GM12878 (cell line): ENCODE measurements around the gene THOC3. TPM values are rescaled to one million over a fixed set of nuclear protein-coding genes. Genes with fewer than 3 reads are reported as not detected.
"Not testable (repeated sequence)": the region's sequence is repeated elsewhere in the genome, so short reads cannot be mapped to it uniquely, and the experiment has no call there.

Source experiments
- ATAC-seq: fragments of 200-7000 bp; cut with Tn5 transposase; 3 replicates; pipeline ENCODE4 v1.9.1; 2020; ENCODE audit warnings: mild to moderate bottlenecking, moderate library complexity
- BruUV-seq: library from RNA; stranded (reverse); fragments of 400-500 nt; replicated peaks from 2 replicates; lab custom pipeline; 2021; lab: Mats Ljungman, UMichigan
- CTCF ChIA-PET: fragments of 300-600 bp; sonication (Branson Sonifier 250); formaldehyde crosslinking; extraction: SDS; loops from one replicate; lab custom pipeline; 2021; ENCODE audit warnings: inconsistent platforms; lab: Yijun Ruan, JAX
- POLR2A ChIA-PET: fragments of 350-600 bp; formaldehyde crosslinking; extraction: SDS; loops from one replicate; lab custom pipeline; 2021; ENCODE audit warnings: inconsistent platforms; lab: Charles Lee
- RAD21 ChIA-PET: fragments of 300-600 bp; sonication (Branson Sonifier 250); formaldehyde crosslinking; loops from one replicate; lab custom pipeline; 2023; ENCODE audit warnings: antibody characterized with exemption; ENCODE audit not compliant: unreplicated experiment; lab: Charles Lee
- SMC1A ChIA-PET: fragments of 300-600 bp; sonication (Branson Sonifier 250); formaldehyde crosslinking; loops from one replicate; lab custom pipeline; 2023; ENCODE audit not compliant: unreplicated experiment, uncharacterized antibody; lab: Charles Lee
- DNase-seq: peaks from one replicate; pipeline ENCODE4 v3.0.0-alpha.2; 2011; ENCODE audit warnings: low read depth, low spot score
- FAIRE-seq: peaks from 3 replicates; lab custom pipeline; 2011; peaks lifted over from hg19 to GRCh38; lab: Jason Lieb, UNC
- H2AFZ ChIP-seq: 2 replicates; pipeline ENCODE4 v1.6.0; 2011; ENCODE audit warnings: low read depth, low read length, control low read depth; ENCODE audit not compliant: control insufficient read depth
- H3K27ac ChIP-seq: 2 replicates; pipeline ENCODE4 v1.5.1; 2011; ENCODE audit warnings: control low read depth; ENCODE audit not compliant: control insufficient read depth, insufficient read depth
- H3K27me3 ChIP-seq, 2 experiments: replicated peaks in 1 of 2; 2 replicates each; pipeline versions ENCODE4 v1.6.0 to v1.6.1; 2011; ENCODE audit warnings: low read length in 1 of 2; ENCODE audit not compliant: control insufficient read depth in 2 of 2, insufficient read depth in 2 of 2
- H3K36me3 ChIP-seq, 2 experiments: 2 replicates each; pipeline ENCODE4 v1.5.1; 2011; ENCODE audit warnings: low read length in 1 of 2; ENCODE audit not compliant: control insufficient read depth in 2 of 2, insufficient read depth in 2 of 2
- H3K4me1 ChIP-seq: 2 replicates; pipeline ENCODE4 v1.6.1; 2011; ENCODE audit warnings: mild to moderate bottlenecking, low read length, moderate library complexity, mixed read lengths; ENCODE audit not compliant: control insufficient read depth, insufficient read depth
- H3K4me2 ChIP-seq: 2 replicates; pipeline ENCODE4 v1.6.0; 2011; ENCODE audit warnings: control low read depth; ENCODE audit not compliant: control insufficient read depth, insufficient read depth
- H3K4me3 ChIP-seq: fragments of 200-600 bp; sonication (generic); 2 replicates; pipeline ENCODE4 v1.5.1; 2016
- H3K79me2 ChIP-seq: 2 replicates; pipeline ENCODE4 v1.6.0; 2011; ENCODE audit warnings: low read length; ENCODE audit not compliant: control insufficient read depth, insufficient read depth
- H3K9ac ChIP-seq: 2 replicates; pipeline ENCODE4 v1.8.0; 2011; ENCODE audit warnings: low read length, control low read depth, mixed read lengths; ENCODE audit not compliant: control insufficient read depth, insufficient read depth
- H3K9me3 ChIP-seq: replicated peaks from 3 replicates; pipeline ENCODE4 v1.5.1; 2011; ENCODE audit warnings: mild to moderate bottlenecking, low read length; ENCODE audit not compliant: control insufficient read depth, insufficient read depth
- H4K20me1 ChIP-seq: 2 replicates; pipeline ENCODE4 v1.6.0; 2011; ENCODE audit not compliant: control insufficient read depth, insufficient read depth
- KAT2A ChIP-seq: conservative IDR thresholded peaks from 2 replicates; pipeline ENCODE4 v1.6.1; 2011; ENCODE audit warnings: low read depth, low read length; ENCODE audit not compliant: control insufficient read depth
- RCOR1 ChIP-seq: conservative IDR thresholded peaks from 2 replicates; pipeline ENCODE4 v1.6.1; 2012; ENCODE audit warnings: low read depth, low read length, improper control_type of control experiment
- RELA ChIP-seq: fragments of 450-650 bp; IDR thresholded peaks from 2 replicates; pipeline ENCODE4 v1.8.0; 2014; ENCODE audit warnings: borderline replicate concordance; ENCODE audit not compliant: partially characterized antibody
- RUNX3 ChIP-seq: IDR thresholded peaks from 2 replicates; pipeline ENCODE4 v1.6.1; 2012; ENCODE audit warnings: low read length, inconsistent platforms
- TCF7 ChIP-seq: IDR thresholded peaks from 2 replicates; pipeline ENCODE4 v1.6.1; 2014; ENCODE audit warnings: antibody characterized with exemption, borderline replicate concordance
- WGBS: methylation state at CpG from one replicate; pipeline ENCODE4 v1.1.6; 2016; ENCODE audit warnings: low lambda C conversion rate; ENCODE audit not compliant: insufficient replicate concordance, insufficient coverage; ENCODE audit errors: missing lambda C conversion rate; 5-methylcytosine and 5-hydroxymethylcytosine counted together
- in situ Hi-C: fragments of 300-500 bp; cut with MboI; formaldehyde crosslinking; loops from 9 replicates; pipeline ENCODE4 v1.14.3; 2018; ENCODE audit warnings: mixed read lengths
- intact Hi-C: fragments of 100-400 bp; cut with micrococcal nuclease; formaldehyde crosslinking; loops from one replicate; pipeline ENCODE4 v1.14.2; 2022; ENCODE audit not compliant: unreplicated experiment
- polyA plus RNA-seq, 11 experiments: library from polyadenylated mRNA; depleted of rRNA in 4 of 11; unstranded in 6 of 11; stranded (reverse) in 5 of 11; fragments of >200 nt; fragmentation: Nextera tagmentation in 4 of 11; fragmentation: Illumina TruSeq in 1 of 11; extraction: Ambion mirVana in 4 of 11; extraction: Trizol in 1 of 11; gene quantifications; 1 replicate in 1 of 11; 2 replicates in 10 of 11; pipeline versions ENCODE4 v1.2.1 to v1.2.3, GENCODE V29; 2011 to 2016; ENCODE audit warnings: inconsistent platforms in 2 of 11, missing spikeins in 2 of 11, low read depth in 1 of 11
- total RNA-seq, 4 experiments: library from RNA; depleted of rRNA in 3 of 4; stranded (reverse); fragments of >200 nt in 3 of 4; fragmentation: Illumina TruSeq in 1 of 4; extraction: Trizol in 1 of 4; gene quantifications; 2 replicates each; pipeline versions ENCODE4 v1.2.1 to v1.2.3, GENCODE V29; 2013 to 2021
- TF ChIP-seq, protein P1 (sequence below): IDR thresholded peaks from 2 replicates; pipeline ENCODE4 v1.6.1; 2012; ENCODE audit warnings: low read depth, low read length, improper control_type of control experiment

THOC3 gene
- total and polyA plus RNA-seq, 10 of the 15 experiments (the other 5 are each of a cell fraction or from before 2014, with no cell fraction given), result 40.2 to 195 (median 83.5) TPM

DNA sequence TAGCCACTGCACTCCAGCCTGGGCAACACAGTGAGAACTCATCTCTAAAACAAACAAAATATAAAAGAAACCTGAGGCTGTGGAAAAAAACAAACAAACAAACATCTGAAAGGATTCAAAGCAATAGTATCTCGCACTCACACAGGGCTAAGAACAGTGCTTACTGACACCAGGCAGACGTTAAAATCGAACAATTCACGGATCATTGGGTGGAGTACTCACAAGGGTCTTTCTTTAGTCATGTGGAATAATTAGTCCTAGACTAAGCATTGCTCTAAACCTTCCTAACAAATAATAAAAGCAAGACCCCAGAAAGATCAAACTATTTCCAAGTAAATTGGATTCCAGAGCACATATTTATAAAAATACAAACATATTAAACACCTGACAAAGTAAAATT, 43.0 kb downstream of the THOC3 start:
- RAD21 ChIA-PET, POLR2A ChIA-PET, in situ Hi-C loops, ATAC-seq, H3K4me2 ChIP-seq, DNase-seq, SMC1A ChIA-PET, H3K4me1 ChIP-seq, H3K4me3 ChIP-seq, H3K79me2 ChIP-seq, H3K9ac ChIP-seq, H3K27me3 ChIP-seq, BruUV-seq, CTCF ChIA-PET, FAIRE-seq, H4K20me1 ChIP-seq, H3K36me3 ChIP-seq, H3K9me3 ChIP-seq, H2AFZ ChIP-seq, H3K27ac ChIP-seq, intact Hi-C loops: not testable (repeated sequence)
- 94% methylated on average over 4 of the region's 4 CpGs for WGBS

DNA sequence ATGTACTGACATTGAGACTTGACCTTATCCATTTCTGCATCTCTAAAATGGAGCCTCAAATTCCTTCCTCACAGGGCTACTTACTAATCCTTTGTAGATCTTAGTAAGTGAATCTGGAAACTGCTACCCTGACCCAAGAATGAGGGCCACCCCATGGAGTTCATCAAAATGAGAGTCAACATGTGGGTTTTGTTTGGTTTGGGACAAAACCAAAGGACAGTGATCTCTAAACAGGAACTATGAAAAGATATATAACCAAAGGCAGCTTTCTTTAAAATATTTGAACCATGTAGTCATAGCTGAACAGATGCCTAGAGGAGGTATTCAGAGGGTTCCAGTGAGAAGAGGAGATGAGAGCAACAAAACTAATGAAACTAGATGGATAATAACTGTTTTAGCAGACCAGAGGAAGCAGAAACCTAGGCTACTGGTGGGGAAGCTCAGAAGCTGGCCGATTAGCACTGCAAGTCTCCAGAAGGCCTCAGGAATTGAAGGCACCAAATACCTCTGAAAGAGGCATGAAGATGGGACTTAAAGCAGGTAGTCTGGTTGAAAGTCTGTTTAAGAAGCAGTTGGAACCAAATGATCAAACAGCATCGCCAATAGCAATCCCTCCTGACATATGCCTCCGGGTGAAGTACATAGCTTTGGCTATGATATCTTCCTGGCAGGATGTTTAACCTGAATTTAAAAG, 45.8 kb downstream of the THOC3 start:
- H4K20me1 ChIP-seq, result no peaks in the 10 kb centered on the region
- H3K27me3 ChIP-seq, result no peaks in the 10 kb centered on the region
- H3K27ac ChIP-seq, result no peak overlapping the region
- H3K9me3 ChIP-seq, result no peaks in the 10 kb centered on the region
- no peaks in the 10 kb centered on the region for H3K79me2 ChIP-seq
- H2AFZ ChIP-seq, result no peak overlapping the region
- no TSS peak for BruUV-seq
- ChIA-PET POLR2A (no interaction called here), SMC1A (no interaction called here), RAD21 (no interaction called here), CTCF (no interaction called here)
- in situ Hi-C loops, result no loop called here
- FAIRE-seq, result no peak
- H3K4me3 ChIP-seq, result no peak overlapping the region
- no peak for TF ChIP-seq KAT2A
- TF ChIP-seq RUNX3, result 0 out of 2 replicates have a peak, but pooled peaks have one; percentile 10
- TF ChIP-seq RCOR1, result no peak
- no peak for TF ChIP-seq RELA
- TF ChIP-seq, protein P1, sequence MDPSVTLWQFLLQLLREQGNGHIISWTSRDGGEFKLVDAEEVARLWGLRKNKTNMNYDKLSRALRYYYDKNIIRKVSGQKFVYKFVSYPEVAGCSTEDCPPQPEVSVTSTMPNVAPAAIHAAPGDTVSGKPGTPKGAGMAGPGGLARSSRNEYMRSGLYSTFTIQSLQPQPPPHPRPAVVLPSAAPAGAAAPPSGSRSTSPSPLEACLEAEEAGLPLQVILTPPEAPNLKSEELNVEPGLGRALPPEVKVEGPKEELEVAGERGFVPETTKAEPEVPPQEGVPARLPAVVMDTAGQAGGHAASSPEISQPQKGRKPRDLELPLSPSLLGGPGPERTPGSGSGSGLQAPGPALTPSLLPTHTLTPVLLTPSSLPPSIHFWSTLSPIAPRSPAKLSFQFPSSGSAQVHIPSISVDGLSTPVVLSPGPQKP, result no peak
- TF ChIP-seq TCF7, result no peak
- intact Hi-C loops, result no loop called here
- 97% methylated on average over 3 of the region's 3 CpGs for WGBS
- H3K4me1 ChIP-seq, result no peaks in the 10 kb centered on the region
- DNase-seq, result no peak
- H3K4me2 ChIP-seq, result no peak overlapping the region
- ATAC-seq, result no peak
- H3K36me3 ChIP-seq, result no peaks in the 10 kb centered on the region
- no peak overlapping the region for H3K9ac ChIP-seq
